ENCODE results near the gene XRCC1.
"Not testable (repeated sequence)": the region's sequence is repeated elsewhere in the genome, so short reads cannot be mapped to it uniquely, and the experiment has no call there.

Gene XRCC1

GRCh38 chr19:43544077-43544476, 31.2 kb downstream of the XRCC1 start:
- no peak for DNase-seq

DNA sequence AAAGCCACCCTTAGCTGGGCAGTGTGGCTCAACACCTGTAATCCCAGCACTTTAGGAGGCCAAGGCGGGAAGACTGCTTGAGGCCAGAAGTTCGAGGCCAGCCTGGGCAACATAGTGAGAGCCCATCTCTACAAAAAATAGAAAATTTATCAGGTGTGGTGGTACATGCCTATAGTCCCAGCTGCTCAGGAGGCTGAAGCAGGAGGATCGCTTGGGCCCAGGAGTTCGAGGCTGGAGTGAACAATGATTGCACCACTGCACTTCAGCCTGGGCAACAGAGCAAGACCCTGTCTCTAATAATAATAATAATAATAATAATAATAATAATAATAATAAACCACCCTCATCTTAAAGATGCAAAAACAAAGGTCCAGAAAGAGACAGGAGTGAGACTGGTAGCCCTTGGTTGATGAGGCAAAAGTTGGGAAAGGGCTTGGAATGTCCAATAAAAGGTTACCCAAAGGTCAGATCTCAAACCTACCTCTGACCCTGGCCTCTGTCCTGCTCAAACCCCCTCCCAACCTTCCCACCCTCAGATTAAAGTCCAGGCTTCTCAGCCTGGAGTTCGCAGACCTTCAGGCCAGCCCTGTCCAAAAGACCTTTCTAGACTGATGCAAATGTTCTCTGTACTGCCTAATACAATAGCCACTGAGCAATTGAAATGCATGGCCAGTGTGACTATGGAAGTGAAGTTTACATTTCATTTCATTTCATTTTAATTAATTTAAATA, 33.2 kb downstream of the XRCC1 start:
- no peak for DNase-seq

DNA sequence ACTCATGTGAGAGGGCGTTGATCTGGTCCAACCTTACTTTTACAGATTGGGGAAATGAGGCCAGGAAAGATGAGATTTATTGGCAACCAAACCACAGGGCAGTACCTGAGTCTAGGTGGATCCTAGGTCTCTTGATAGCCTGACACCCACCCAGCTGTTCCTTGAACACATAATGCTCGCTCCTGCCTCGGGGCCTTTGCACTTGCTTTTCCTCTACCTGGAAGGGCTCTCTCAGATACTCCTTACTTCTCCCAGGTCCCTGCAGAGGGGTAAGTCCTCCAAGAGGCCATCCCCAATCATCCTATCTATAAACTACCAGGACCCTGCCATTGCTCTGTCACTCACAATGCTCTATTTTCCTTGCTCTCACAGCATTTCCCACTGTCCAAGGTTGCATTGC, 34.9 kb downstream of the XRCC1 start:
- no peak for DNase-seq

- no peak for DNase-seq
Measured at GRCh38 chr19:43538922-43539321, 36.4 kb downstream of the XRCC1 start.

DNA sequence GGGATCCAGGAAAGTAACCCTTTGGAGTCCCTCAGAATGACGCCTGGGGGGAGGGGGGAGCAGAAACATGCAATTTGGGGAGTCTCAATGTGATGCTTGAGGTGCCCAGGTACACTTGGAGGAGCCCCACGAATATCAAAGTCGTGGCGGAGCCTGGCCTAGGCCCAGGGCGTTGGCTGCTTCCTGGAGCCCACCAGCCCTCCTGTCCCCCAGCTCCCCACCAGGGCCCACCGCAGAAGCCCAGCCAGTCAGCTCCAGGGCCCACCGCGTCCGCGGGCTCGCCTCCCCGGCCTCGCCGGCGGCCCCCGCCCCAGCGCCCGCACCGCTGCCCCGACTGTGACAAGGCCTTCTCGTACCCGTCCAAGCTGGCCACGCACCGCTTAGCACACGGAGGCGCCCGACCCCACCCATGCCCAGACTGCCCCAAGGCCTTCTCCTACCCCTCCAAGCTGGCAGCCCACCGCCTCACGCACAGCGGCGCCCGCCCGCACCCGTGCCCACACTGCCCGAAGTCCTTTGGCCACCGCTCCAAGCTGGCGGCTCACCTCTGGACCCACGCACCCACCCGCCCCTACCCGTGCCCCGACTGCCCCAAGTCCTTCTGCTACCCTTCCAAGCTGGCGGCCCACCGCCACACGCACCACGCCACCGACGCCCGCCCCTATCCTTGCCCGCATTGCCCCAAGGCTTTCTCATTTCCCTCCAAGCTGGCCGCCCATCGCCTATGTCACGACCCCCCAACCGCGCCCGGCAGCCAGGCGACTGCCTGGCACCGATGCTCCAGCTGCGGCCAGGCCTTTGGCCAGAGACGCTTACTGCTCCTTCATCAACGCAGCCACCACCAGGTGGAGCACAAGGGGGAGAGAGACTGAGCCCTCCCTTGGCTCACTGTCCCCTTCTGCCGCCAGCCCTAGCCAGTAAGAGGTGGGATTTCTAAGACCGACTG, 40.2 kb downstream of the XRCC1 start:
- DNase-seq: peak; percentile 24

GRCh38 chr19:43534305-43534815, 41.0 kb downstream of the XRCC1 start:
- no peak for DNase-seq

DNA sequence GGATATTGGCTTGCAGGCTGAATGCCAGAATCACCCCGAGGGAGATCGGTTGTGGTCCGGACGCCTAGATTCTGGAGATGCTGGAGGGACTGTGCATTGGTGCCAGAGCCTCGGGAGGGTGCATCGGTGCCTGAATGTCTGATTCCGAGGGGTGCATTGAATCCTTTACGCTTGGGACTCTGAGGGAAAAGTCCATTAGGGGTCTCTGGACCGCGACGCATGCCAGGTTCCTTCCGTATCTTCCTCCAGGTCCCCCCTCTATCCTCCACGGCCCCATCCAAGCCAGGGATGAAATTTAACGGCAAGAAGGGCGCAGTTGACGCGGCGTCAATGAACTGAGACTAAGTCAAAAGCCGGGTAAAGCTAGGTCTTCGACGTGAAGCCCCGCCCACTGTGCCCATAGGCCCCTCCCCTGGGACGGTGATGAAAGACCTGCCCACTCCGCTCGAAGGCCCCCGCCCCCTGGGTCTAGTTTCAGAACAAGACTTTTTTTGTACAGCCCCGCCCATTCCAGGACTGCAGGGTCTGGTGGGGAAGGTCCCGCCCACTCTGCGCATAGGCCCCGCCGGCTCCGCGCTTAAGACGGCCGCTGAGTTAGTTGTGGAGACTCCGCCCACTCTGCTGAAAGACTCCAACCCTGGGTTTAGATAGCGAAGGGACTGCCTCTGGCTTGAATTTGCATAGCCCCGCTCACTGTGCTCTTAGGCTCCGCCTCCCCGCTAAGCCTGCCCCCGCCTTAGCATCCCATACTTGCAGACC, 41.6 kb downstream of the XRCC1 start:
- DNase-seq: peak; percentile 96

GRCh38 chr19:43532962-43533545, 42.3 kb downstream of the XRCC1 start, which contains the start of gene ZNF575:
Gene ZNF575, plus strand, starts transcription at chr19:43533188. Its CDS starts 1,235 bp downstream, at chr19:43534423.
- DNase-seq: peak; percentile 83

DNA sequence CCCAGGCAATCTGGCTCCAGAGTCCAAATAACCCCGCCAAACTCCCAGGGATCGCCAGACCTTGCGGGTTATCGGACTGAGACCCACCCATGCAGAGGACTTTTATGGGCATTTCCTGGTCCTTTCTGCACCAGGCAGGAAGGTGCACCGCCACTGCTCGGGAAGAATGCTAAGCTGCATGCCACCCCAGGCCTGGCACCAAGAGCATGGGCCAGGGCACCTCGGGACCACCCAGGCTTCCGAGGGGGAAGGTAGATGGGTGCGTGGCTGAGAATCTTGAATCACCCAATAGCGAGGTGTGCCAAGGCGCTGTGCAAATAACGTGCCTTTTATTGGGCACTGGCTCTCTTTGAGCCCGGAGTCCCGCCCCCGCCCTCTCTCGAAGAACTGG, 42.8 kb downstream of the XRCC1 start:
- DNase-seq: no peak

DNA sequence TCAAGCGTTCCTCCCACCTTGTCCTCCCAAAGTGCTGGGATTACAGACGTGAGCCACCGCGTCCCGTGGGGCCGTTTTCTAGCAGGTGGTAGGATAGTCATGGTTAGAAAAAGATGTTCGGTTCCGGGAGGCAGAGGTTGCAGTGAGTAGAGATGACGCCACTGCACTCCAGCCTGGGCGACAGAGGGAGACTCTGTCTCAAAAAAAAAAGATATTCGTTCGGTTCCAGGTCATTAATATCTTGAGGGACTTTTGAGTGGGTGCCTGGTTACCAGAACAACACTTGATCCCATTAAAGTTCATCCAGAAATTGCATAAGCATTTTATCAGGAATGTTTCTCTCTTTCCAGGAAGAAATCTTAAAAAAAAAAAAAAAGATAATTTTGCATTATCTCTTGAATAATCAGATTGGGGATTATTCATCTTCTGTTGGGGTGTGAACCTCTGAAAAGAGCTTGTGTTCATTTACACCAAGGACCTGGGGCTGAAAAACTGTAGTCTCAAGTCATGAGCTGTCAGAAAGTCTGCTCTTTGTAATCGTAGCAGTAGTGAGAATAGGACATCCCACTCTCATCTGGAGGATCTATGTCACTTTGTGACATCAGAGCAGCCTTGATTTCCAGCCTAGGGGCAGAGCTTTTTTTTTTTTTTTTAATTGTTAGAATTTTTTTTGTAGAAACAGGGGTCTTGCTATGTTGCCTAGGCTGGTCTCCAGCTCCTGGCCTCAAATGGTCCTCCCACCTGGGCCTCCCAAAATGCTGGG, 47.3 kb downstream of the XRCC1 start:
- no peak for DNase-seq

DNA sequence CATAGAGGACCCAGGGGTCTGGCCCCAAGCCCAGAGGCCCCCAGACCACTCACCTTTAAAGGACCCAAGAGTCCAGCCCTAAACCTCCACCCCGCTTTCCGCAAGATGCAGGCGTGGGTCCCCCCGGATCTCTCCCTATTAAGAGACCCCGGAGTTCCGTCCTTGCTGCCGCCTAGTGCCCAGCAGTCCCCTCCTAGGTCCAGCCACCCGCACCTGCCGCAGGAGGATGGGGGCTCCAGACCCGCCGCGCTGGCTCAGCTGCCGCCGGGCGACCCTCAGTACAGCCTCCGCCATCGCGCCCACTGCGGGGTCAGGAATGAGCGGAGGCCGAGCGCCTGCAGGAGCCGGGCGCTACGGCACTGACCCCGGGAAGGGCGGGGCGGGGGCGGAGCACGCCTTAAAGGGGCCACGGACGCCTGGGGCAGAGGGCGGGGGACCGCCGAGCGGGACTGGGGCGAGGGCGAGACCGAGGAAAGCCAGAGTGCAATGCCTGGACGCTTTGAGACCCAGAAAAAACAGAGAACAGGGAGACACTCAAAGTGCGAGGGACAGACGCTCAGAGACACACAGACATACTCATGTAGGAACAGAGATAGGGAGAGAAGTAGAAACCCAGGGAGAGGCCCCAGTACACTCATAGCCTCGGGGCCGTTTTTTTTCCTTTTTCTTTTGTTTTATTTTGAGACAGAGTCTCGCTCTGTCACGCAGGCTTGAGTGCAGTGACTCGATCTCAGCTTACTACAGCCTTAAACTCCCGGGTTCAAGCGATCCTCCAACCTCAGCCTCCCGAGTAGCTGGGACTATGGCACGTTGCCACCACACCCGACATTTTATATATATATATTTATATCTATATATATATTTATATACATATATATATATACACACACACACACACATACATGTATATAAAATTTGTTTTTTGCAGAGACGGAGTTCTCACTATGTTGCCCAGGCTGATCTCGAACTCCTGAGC, 48.2 kb downstream of the XRCC1 start, which contains the start of gene ETHE1:
ETHE1 (minus strand) TSS at position 318 of the 976 bp plus-strand sequence; CDS start at position 294, 24 bp downstream.
- peak; percentile 55 for DNase-seq

- no peak for DNase-seq
Measured at GRCh38 chr19:43525836-43526771, 49.2 kb downstream of the XRCC1 start.

DNA sequence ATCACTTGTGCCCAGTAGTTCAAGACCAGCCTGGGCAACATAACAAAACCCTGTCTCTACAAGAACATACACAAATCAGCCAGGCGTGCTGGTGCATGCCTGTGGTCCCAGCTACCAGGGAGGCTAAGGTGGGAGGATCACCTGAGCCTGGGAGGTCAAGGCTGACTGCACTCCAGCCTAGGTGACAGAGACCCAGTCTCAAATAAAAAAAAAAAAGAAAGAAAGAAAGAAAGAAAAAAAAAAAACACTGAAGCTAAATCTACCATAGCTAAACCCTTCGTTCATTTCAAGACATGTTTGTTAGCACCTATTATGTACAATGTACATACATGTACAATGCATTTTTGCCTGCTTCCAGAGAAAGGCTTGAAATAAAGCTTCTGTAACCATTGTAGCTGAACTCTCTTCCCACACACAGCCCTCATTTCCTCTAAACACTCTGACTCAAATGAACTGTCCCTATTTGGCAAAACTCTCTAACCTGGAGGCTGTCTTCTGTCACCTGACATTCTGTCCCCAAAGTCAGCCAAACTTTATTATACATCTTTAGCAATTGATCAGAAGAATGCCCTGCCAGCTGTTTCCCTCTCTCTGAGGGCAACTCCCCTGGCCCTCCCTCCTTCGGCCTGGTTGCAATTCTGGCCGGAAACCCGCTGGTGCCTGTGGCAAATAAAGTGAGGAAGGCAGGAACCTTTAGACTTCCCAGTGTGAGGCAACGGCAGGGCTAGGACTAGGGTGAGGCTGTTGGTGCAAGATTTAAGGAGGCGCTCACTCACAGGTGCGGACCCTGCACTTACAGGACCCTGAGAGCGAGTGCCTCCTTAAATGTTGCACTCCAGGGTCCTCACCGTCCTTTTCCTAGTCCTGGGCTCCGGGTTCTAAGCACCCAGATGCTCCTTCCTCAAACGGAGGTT, 50.1 kb downstream of the XRCC1 start:
- peak; percentile 38 for DNase-seq

DNA sequence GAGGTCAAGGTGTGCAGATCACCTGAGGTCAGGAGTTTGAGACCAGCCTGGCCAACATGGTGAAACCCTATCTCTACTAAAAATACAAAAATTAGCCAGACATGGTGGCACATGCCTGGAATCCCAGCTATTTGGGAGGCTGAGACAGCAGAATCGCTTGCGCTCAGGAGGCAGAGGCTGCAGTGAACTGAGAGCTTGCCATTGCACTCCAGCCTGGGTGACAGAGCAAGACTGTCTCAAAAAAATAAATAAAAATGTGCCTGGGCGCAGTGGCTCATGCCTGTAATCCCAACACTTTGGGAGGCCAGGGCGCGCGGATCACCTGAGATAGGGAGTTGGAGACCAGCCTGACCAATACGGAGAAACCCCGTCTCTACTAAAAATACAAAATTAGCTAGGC, 51.6 kb downstream of the XRCC1 start:
- DNase-seq: not testable (repeated sequence)

GRCh38 chr19:43522929-43523328, 52.4 kb downstream of the XRCC1 start:
- no peak for DNase-seq

DNA sequence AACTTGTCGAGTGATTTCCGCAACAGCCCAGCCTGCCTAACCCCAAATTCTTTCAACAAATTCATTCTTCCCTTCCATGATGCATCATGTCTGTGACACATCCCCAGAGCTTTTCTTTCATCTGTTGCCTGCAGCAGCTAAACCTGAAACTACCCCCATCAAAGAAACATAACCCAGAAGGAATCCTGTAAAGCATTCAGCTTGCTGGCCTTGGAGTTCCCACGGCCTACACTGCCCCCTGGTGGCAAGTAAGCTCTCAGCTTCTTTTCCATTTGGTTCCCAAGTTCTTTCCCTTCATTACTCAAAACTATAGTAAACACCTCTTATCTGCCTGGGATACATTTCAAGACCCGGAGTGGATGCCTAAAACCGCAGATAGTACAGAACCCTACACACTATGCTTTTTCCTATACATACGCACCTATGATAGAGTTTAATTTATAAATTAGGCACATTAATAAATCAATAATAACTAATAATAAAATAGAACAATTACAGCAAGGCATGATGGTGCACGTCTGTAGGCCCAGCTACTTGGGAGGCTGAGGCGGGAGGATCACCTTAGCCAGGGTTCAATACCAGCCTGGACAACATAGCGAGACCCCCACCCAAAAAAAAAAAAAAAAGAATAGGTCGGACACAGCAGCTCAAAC, 55.8 kb downstream of the XRCC1 start:
- peak; percentile 71 for DNase-seq

- no peak for DNase-seq
Measured at GRCh38 chr19:43518051-43518450, 57.3 kb downstream of the XRCC1 start.

Measured in CD4-positive, alpha-beta T cell treated with Interferon gamma for 1 hour (primary cell).